ENCODE results near the gene IL9R. TPM values are rescaled to one million over a fixed set of nuclear protein-coding genes. Genes with fewer than 3 reads are reported as not detected.

The IL9R gene
- total RNA-seq: not detected

DNA sequence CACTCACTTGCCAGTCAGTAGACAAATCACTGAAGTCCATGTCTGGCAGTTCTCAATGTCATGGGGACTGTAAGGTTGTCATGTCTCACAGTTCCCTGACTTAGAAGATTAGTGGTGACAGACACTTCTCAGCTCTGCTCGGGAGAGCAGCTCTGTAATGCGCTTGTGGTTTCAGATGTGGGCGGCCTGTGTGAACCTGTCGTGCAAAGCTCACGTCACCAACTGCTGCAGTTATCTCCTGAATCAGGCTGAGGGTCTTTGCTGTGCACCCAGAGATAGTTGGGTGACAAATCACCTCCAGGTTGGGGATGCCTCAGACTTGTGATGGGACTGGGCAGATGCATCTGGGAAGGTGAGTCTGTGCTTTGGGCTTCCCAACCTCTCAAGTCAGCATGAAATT, at the start of gene IL9R:
IL9R (plus strand) TSS at position 261 of the 400 bp plus-strand sequence; CDS start at position 325, 64 bp downstream.
- H3K36me3 ChIP-seq: no peaks in the 10 kb centered on the region
- no peak within 1 kb of the TSS for H3K27ac ChIP-seq
- H3K27me3 ChIP-seq: no peaks in the 10 kb centered on the region
- TF ChIP-seq, protein P1, sequence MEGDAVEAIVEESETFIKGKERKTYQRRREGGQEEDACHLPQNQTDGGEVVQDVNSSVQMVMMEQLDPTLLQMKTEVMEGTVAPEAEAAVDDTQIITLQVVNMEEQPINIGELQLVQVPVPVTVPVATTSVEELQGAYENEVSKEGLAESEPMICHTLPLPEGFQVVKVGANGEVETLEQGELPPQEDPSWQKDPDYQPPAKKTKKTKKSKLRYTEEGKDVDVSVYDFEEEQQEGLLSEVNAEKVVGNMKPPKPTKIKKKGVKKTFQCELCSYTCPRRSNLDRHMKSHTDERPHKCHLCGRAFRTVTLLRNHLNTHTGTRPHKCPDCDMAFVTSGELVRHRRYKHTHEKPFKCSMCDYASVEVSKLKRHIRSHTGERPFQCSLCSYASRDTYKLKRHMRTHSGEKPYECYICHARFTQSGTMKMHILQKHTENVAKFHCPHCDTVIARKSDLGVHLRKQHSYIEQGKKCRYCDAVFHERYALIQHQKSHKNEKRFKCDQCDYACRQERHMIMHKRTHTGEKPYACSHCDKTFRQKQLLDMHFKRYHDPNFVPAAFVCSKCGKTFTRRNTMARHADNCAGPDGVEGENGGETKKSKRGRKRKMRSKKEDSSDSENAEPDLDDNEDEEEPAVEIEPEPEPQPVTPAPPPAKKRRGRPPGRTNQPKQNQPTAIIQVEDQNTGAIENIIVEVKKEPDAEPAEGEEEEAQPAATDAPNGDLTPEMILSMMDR (IDR thresholded peaks at IDR 0.05): no peak
- no peaks in the 10 kb centered on the region for H3K9me3 ChIP-seq
- H3K4me3 ChIP-seq: no peak within 1 kb of the TSS
- no peaks in the 10 kb centered on the region for H3K4me1 ChIP-seq
- no peak for DNase-seq (ENCODE audit: low spot score)

GRCh38 chrX:155949098-155949497, 48.4 kb upstream of the IL9R start:
- no peak overlapping the region for H3K4me3 ChIP-seq
- no peaks in the 10 kb centered on the region for H3K27me3 ChIP-seq
- no peaks in the 10 kb centered on the region for H3K4me1 ChIP-seq
- no peak overlapping the region for H3K27ac ChIP-seq
- no peak for DNase-seq (ENCODE audit: low spot score)
- TF ChIP-seq, protein P1 (IDR thresholded peaks at IDR 0.05): no peak
- H3K9me3 ChIP-seq: no peaks in the 10 kb centered on the region
- no peaks in the 10 kb centered on the region for H3K36me3 ChIP-seq

DNA sequence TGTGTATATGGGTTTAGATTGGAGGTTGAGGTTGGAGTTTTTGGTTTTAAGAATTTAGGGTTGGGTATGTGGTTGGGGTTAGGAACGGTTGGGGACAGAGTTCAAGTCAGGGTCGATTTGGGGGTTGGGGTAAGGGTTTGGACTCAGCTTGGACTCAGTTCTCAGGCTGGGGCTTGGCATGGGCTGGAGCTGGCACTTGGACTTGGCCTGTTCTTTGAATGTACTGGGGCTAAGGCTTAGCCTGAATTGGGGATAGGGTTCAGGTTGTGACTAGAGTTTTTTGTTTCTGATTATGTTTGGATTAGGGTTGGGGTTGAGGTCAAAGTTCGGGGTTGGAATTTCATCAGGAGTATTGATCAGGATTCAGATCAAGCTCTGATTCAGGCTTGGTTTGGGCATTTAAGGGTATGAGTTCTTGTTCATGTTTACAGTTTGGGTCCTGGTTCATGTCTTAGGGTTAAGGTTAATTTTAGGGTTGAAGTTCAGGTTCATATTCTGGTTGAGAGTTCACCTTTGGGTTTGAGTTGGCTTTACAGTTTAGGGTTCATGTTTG, 46.2 kb upstream of the IL9R start:
- TF ChIP-seq, protein P1 (IDR thresholded peaks at IDR 0.05): no peak
- Histone ChIP-seq H3K4me1 (no peaks in the 10 kb centered on the region), H3K36me3 (no peaks in the 10 kb centered on the region), H3K27me3 (no peaks in the 10 kb centered on the region), H3K4me3 (no peak overlapping the region), H3K9me3 (no peaks in the 10 kb centered on the region), H3K27ac (no peak overlapping the region)
- no peak for DNase-seq (ENCODE audit: low spot score)

DNA sequence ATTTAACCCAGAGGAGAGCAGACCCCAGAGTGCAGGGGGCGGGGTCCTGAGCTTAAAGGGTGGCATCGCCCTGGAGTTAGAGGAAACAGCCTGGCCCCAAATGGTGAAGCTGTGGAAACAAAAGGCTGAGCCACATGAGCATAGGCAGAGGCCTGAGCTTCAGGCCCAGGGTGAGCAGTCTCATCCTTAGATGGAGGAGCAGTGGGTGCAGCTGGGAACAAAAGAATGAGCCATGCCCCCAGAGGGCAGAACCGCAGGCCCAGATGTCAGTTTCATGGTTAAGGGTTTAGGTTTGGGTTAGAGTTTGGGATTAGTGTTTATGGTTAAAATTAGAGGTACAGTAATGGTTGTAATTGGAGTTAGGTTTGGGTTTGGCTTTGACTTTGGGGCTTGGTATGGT, 44.4 kb upstream of the IL9R start:
- Histone ChIP-seq H3K4me1 (no peaks in the 10 kb centered on the region), H3K27me3 (no peaks in the 10 kb centered on the region), H3K27ac (no peak overlapping the region), H3K4me3 (no peak overlapping the region), H3K36me3 (no peaks in the 10 kb centered on the region), H3K9me3 (no peaks in the 10 kb centered on the region)
- TF ChIP-seq, protein P1 (IDR thresholded peaks at IDR 0.05): no peak
- no peak for DNase-seq (ENCODE audit: low spot score)

DNA sequence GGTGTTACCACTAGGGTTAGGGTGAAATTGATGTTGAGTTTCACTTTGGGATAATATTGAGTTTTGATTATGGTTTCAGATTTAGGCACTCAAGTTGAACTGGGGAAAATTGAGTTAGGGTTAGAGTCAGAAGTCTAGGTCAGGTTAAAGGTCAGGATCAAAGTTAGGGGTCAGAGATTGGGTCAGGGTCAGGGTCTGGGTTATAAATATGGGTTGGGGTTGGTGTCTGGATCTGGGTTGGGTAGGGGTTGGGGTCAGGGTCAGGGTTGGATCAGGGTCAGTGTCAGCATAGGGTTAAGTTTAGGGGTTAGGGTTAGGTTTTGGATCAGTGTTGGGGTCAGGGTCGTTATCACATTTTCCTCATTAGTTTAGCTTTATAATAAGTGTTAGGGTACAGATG, 42.7 kb upstream of the IL9R start:
- Histone ChIP-seq H3K9me3 (no peaks in the 10 kb centered on the region), H3K27me3 (no peaks in the 10 kb centered on the region), H3K36me3 (no peaks in the 10 kb centered on the region)

More for the DNA sequence above, 42.7 kb upstream of the IL9R start:
- H3K4me3 ChIP-seq: no peak overlapping the region
- H3K4me1 ChIP-seq: no peaks in the 10 kb centered on the region
- H3K27ac ChIP-seq: no peak overlapping the region
- TF ChIP-seq, protein P1 (IDR thresholded peaks at IDR 0.05): no peak
- DNase-seq (ENCODE audit: low spot score): no peak
